Neutrophil (primary cell): ENCODE data around the gene CRABP1.

Source experiments
- H3K27ac ChIP-seq: fragments of 200-600 bp; sonication (generic); 2 replicates; pipeline ENCODE4 v1.5.1; 2016; ENCODE audit warnings: mild to moderate bottlenecking, moderate library complexity
- H3K27me3 ChIP-seq: fragments of 200-600 bp; sonication (generic); 2 replicates; pipeline ENCODE4 v1.6.0; 2016; ENCODE audit warnings: mild to moderate bottlenecking
- H3K36me3 ChIP-seq: fragments of 200-600 bp; sonication (generic); 2 replicates; pipeline ENCODE4 v1.5.1; 2017
- H3K4me1 ChIP-seq, 2 experiments: fragments of 200-600 bp in 1 of 2; sonication (generic) in 1 of 2; 1 replicate in 1 of 2; 2 replicates in 1 of 2; pipeline versions ENCODE4 v1.5.1 to v1.6.1; 2013 to 2016; ENCODE audit warnings: low read depth in 1 of 2, low read length in 1 of 2, mild to moderate bottlenecking in 1 of 2, moderate library complexity in 1 of 2; ENCODE audit not compliant: control insufficient read depth in 1 of 2, insufficient read depth in 1 of 2
- H3K4me3 ChIP-seq, 2 experiments: fragments of 200-600 bp in 1 of 2; sonication (generic) in 1 of 2; 1 replicate in 1 of 2; 2 replicates in 1 of 2; pipeline ENCODE4 v1.5.1; 2013 to 2016; ENCODE audit warnings: low read depth in 1 of 2, low read length in 1 of 2, mild to moderate bottlenecking in 1 of 2, moderate library complexity in 1 of 2
- H3K9me3 ChIP-seq: fragments of 200-600 bp; sonication (generic); 2 replicates; pipeline ENCODE4 v1.5.1; 2016
- CTCF ChIP-seq: fragments of 200-600 bp; sonication (generic); IDR thresholded peaks from 2 replicates; pipeline ENCODE4 v1.5.1; 2016; ENCODE audit warnings: antibody characterized with exemption

The CRABP1 gene

GRCh38 chr15:78389738-78390137, 49.6 kb downstream of the CRABP1 start:
- TF ChIP-seq CTCF = no peak
- Histone ChIP-seq H3K4me1 (peaks cover 10 to 15% of the 10 kb centered on the region in 2 experiments), H3K27me3 (peaks cover 12% of the 10 kb centered on the region), H3K36me3 (no peaks in the 10 kb centered on the region), H3K27ac (no peak overlapping the region), H3K9me3 (no peaks in the 10 kb centered on the region), H3K4me3 (no peak overlapping the region)

GRCh38 chr15:78390242-78390641, 50.1 kb downstream of the CRABP1 start:
- Histone ChIP-seq H3K4me3 (no peak overlapping the region), H3K36me3 (no peaks in the 10 kb centered on the region), H3K9me3 (no peaks in the 10 kb centered on the region), H3K27ac (no peak overlapping the region), H3K27me3 (peaks cover 7% of the 10 kb centered on the region), H3K4me1 (peaks cover 10 to 15% of the 10 kb centered on the region in 2 experiments)
- TF ChIP-seq CTCF = no peak

DNA sequence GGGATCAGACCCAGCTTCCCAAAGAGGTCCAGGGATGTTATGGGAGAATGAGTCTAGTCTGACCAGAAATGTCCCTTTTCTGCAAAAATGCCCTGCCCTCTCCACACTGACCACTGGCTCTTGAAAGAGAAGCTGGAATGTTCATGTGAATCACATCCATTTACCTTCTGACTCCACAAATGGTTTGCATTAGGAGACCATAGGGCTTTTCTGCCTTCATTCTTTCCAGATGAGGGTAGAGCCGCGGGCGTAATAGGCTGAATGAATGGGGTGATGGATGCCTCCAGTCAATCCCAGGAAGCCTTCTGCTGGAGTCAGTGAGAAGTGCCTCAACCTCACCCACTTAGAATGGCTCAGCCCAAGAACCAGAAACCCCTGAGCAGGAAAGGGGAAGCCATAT, 50.7 kb downstream of the CRABP1 start:
- H3K27ac ChIP-seq = no peak overlapping the region
- no peak overlapping the region for H3K4me3 ChIP-seq
- no peak for TF ChIP-seq CTCF
- H3K27me3 ChIP-seq = peaks cover 5% of the 10 kb centered on the region
- peaks cover 10 to 15% of the 10 kb centered on the region in 2 experiments for H3K4me1 ChIP-seq
- H3K36me3 ChIP-seq = no peaks in the 10 kb centered on the region
- no peaks in the 10 kb centered on the region for H3K9me3 ChIP-seq

DNA sequence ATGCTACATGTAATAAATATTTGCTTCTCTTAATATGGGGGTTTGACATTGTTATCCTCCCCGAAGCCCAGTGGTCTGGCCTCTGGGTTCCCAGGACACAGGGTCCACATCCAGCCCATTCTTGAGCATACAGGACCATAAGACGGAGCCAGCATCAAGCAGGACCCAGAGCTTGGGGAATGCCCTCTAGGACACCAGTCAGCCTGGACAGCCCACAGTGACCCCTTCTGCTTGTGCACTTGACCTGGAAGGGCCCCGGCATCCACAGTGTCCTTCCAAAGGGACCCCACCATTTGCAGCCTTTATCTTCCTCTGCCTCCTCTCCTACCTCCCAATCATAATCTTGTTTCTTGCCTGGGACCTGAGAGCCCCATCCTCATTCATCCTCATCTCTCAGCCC, 51.6 kb downstream of the CRABP1 start:
- H3K4me3 ChIP-seq = no peak overlapping the region
- H3K9me3 ChIP-seq = no peaks in the 10 kb centered on the region
- no peak overlapping the region for H3K27ac ChIP-seq
- H3K4me1 ChIP-seq = peaks cover 10 to 15% of the 10 kb centered on the region in 2 experiments
- no peaks in the 10 kb centered on the region for H3K27me3 ChIP-seq
- TF ChIP-seq CTCF = no peak
- no peaks in the 10 kb centered on the region for H3K36me3 ChIP-seq

DNA sequence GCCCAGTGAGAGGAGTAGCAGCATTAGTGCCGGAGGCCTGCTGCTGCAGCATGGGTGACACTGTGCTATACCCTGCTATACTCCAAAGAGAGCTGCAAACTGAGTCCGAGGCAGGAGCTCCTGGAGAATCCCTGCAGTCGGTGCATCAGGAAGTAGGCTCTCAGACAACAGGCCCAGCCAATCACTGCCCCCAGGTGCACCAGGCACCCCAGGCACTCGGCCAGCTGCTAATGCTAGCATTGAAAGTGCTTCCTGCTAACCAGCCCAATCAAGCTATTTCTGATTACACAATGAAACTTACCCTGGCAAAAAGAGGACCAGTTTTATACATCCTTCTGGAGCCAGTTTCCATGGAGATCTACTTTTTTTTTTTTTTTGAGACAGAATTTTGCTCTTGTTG, 52.3 kb downstream of the CRABP1 start:
- Histone ChIP-seq H3K4me1 (peaks cover 10 to 15% of the 10 kb centered on the region in 2 experiments), H3K27ac (no peak overlapping the region), H3K36me3 (no peaks in the 10 kb centered on the region), H3K4me3 (no peak overlapping the region), H3K9me3 (no peaks in the 10 kb centered on the region), H3K27me3 (no peaks in the 10 kb centered on the region)
- no peak for TF ChIP-seq CTCF

DNA sequence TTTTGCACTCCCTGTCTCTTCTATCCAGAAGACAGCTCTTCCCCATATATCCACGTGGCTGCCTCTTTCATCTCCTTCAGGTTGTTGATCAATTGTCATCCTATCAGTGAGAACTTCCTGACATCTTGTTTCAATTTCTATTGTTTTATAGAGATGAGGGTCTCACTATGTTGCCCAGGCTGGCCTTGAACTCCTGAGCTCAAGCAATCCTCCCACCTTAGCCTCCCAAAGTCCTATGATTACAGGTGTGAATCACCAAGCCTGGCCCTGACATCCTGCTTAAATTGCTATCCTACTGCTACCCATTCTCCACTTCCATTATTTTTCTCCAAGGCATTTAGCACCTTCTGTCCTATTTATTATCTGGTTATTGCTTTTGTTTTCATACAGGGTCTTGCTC, 53.0 kb downstream of the CRABP1 start:
- Histone ChIP-seq H3K27ac (no peak overlapping the region), H3K9me3 (no peaks in the 10 kb centered on the region), H3K4me3 (no peak overlapping the region), H3K36me3 (no peaks in the 10 kb centered on the region), H3K4me1 (peaks cover 10 to 16% of the 10 kb centered on the region in 2 experiments), H3K27me3 (no peaks in the 10 kb centered on the region)
- no peak for TF ChIP-seq CTCF
